Mesenchymal stem cell (in vitro differentiated cells and primary cell): ENCODE results near the gene MSI1.

Source experiments
- DNase-seq: peaks from one replicate; pipeline ENCODE4 v3.0.0-alpha.2; 2013
- H2AFZ ChIP-seq: one replicate; pipeline ENCODE4 v1.6.1; 2013; ENCODE audit warnings: low read depth, mild to moderate bottlenecking, control low read depth, inconsistent platforms, low read length, moderate library complexity
- H2AK5ac ChIP-seq: 2 replicates; pipeline ENCODE4 v1.6.1; 2013; ENCODE audit warnings: low read length, moderate library complexity, mild to moderate bottlenecking, inconsistent platforms; ENCODE audit not compliant: severe bottlenecking
- H2BK120ac ChIP-seq: one replicate; pipeline ENCODE4 v1.6.1; 2013; ENCODE audit warnings: low read depth, mild to moderate bottlenecking, inconsistent platforms, low read length, moderate library complexity
- H2BK12ac ChIP-seq, 2 experiments: one replicate each; pipeline ENCODE4 v1.6.1; 2013; ENCODE audit warnings: inconsistent platforms in 2 of 2, low read length in 2 of 2, mild to moderate bottlenecking in 2 of 2, moderate library complexity in 2 of 2, control low read depth in 1 of 2
- H2BK15ac ChIP-seq: one replicate; pipeline ENCODE4 v1.6.1; 2013; ENCODE audit warnings: mild to moderate bottlenecking, low read depth, inconsistent platforms; ENCODE audit not compliant: poor library complexity, severe bottlenecking
- H2BK5ac ChIP-seq: 2 replicates; pipeline ENCODE4 v1.6.1; 2013; ENCODE audit warnings: low read depth, mild to moderate bottlenecking, low read length, control low read depth, inconsistent platforms; ENCODE audit not compliant: poor library complexity, severe bottlenecking
- H3K14ac ChIP-seq, 2 experiments: one replicate each; pipeline ENCODE4 v1.6.1; 2013; ENCODE audit warnings: inconsistent platforms in 2 of 2, low read length in 2 of 2, control low read depth in 1 of 2, mild to moderate bottlenecking in 1 of 2, moderate library complexity in 1 of 2
- H3K18ac ChIP-seq, 2 experiments: one replicate each; pipeline ENCODE4 v1.6.1; 2013; ENCODE audit warnings: inconsistent platforms in 2 of 2, low read length in 2 of 2, control low read depth in 1 of 2, low read depth in 1 of 2, mild to moderate bottlenecking in 1 of 2
- H3K23ac ChIP-seq, 2 experiments: one replicate each; pipeline ENCODE4 v1.6.1; 2013; ENCODE audit warnings: inconsistent platforms in 2 of 2, low read length in 2 of 2, mild to moderate bottlenecking in 2 of 2, moderate library complexity in 2 of 2, control low read depth in 1 of 2
- H3K27ac ChIP-seq: 2 replicates; pipeline ENCODE4 v1.5.1; 2013; ENCODE audit warnings: mild to moderate bottlenecking, moderate library complexity, low read length, control low read depth, inconsistent platforms; ENCODE audit not compliant: poor library complexity, severe bottlenecking
- H3K27me3 ChIP-seq, 2 experiments: 2 replicates each; pipeline versions ENCODE4 v1.6.1 to v1.7.0; 2013; ENCODE audit warnings: low read length in 2 of 2, mild to moderate bottlenecking in 2 of 2, moderate library complexity in 2 of 2, control low read depth in 1 of 2, inconsistent platforms in 1 of 2; ENCODE audit not compliant: control insufficient read depth in 1 of 2, insufficient read depth in 1 of 2
- H3K36me3 ChIP-seq, 2 experiments: 2 replicates each; pipeline versions ENCODE4 v1.6.1 to v1.7.0; 2013; ENCODE audit warnings: low read length in 2 of 2, control low read depth in 1 of 2, inconsistent platforms in 1 of 2, low read depth in 1 of 2, mild to moderate bottlenecking in 1 of 2; ENCODE audit not compliant: insufficient read depth in 2 of 2, control insufficient read depth in 1 of 2
- H3K4ac ChIP-seq, 2 experiments: one replicate each; pipeline ENCODE4 v1.6.1; 2013; ENCODE audit warnings: inconsistent platforms in 2 of 2, low read length in 2 of 2, mild to moderate bottlenecking in 2 of 2, moderate library complexity in 2 of 2, control low read depth in 1 of 2, low read depth in 1 of 2
- H3K4me1 ChIP-seq: 2 replicates; pipeline ENCODE4 v1.6.1; 2013; ENCODE audit warnings: low read depth, low read length, control low read depth; ENCODE audit not compliant: control insufficient read depth, insufficient read depth
- H3K4me2 ChIP-seq: 2 replicates; pipeline ENCODE4 v1.6.1; 2013; ENCODE audit warnings: low read length, mild to moderate bottlenecking, inconsistent platforms; ENCODE audit not compliant: poor library complexity, severe bottlenecking
- H3K4me3 ChIP-seq, 2 experiments: 2 replicates each; pipeline versions ENCODE4 v1.5.1 to v1.7.0; 2013; ENCODE audit warnings: low read length in 2 of 2, mild to moderate bottlenecking in 2 of 2, control low read depth in 1 of 2, low read depth in 1 of 2; ENCODE audit not compliant: insufficient read depth in 1 of 2
- H3K79me1 ChIP-seq: replicated peaks from 2 replicates; pipeline ENCODE4 v1.6.1; 2013; ENCODE audit warnings: mild to moderate bottlenecking, control low read depth, low read length, inconsistent platforms; ENCODE audit not compliant: poor library complexity, severe bottlenecking
- H3K9ac ChIP-seq: 2 replicates; pipeline ENCODE4 v1.7.0; 2013; ENCODE audit warnings: mild to moderate bottlenecking, low read length, moderate library complexity
- H3K9me3 ChIP-seq: 2 replicates; pipeline ENCODE4 v1.7.0; 2013; ENCODE audit warnings: mild to moderate bottlenecking, low read length; ENCODE audit not compliant: control insufficient read depth
- H4K8ac ChIP-seq: one replicate; pipeline ENCODE4 v1.6.1; 2013; ENCODE audit warnings: inconsistent platforms, mild to moderate bottlenecking, low read length, moderate library complexity
- H4K91ac ChIP-seq: one replicate; pipeline ENCODE4 v1.6.1; 2013; ENCODE audit warnings: mild to moderate bottlenecking, low read length, inconsistent platforms
- WGBS: methylation state at CpG from one replicate; pipeline ENCODE4 v1.1.7; 2013; ENCODE audit warnings: mixed read lengths; 5-methylcytosine and 5-hydroxymethylcytosine counted together

MSI1 gene

DNA sequence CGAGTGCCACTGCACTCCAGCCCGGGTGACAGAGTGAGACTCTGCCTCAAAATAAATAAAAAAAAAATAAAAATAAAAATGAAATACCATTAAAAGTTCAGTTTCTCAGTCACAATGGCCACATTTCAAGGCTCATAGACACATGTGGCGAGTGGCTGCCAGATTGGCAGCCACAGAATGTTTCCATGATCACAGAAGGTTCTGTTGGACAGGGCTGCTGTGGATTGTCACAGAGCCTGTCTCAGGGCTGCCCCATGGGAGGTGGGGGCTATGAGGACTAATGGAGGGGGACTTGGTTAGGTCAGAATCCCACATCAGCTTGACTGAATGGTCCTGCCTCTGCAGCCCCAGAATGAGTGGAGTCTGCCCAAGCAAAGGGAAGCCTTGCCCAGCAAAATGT, 37.6 kb downstream of the MSI1 start:
- 95% methylated on average over 1 of the region's 3 CpGs for WGBS
- H3K4me1 ChIP-seq = no peaks in the 10 kb centered on the region
- H2BK15ac ChIP-seq = no peak overlapping the region
- H3K9ac ChIP-seq = no peak overlapping the region
- H3K14ac ChIP-seq = no peak overlapping the region
- no peak overlapping the region for H4K8ac ChIP-seq
- H2AFZ ChIP-seq = no peak overlapping the region
- no peak overlapping the region for H2BK120ac ChIP-seq
- H3K27me3 ChIP-seq = peaks cover 11 to 25% of the 10 kb centered on the region in 2 experiments
- no peaks in the 10 kb centered on the region for H3K79me1 ChIP-seq
- H3K4me2 ChIP-seq = no peak overlapping the region
- no peak overlapping the region for H2BK5ac ChIP-seq
- no peaks in the 10 kb centered on the region for H3K9me3 ChIP-seq
- H3K23ac ChIP-seq = no peak overlapping the region
- no peak overlapping the region for H4K91ac ChIP-seq
- H3K36me3 ChIP-seq = no peaks in the 10 kb centered on the region
- H2AK5ac ChIP-seq = no peak overlapping the region
- no peak overlapping the region for H3K18ac ChIP-seq
- no peak overlapping the region for H3K27ac ChIP-seq
- H3K4ac ChIP-seq = no peak overlapping the region
- H3K4me3 ChIP-seq = no peak overlapping the region
- no peak overlapping the region for H2BK12ac ChIP-seq
- DNase-seq = no peak

DNA sequence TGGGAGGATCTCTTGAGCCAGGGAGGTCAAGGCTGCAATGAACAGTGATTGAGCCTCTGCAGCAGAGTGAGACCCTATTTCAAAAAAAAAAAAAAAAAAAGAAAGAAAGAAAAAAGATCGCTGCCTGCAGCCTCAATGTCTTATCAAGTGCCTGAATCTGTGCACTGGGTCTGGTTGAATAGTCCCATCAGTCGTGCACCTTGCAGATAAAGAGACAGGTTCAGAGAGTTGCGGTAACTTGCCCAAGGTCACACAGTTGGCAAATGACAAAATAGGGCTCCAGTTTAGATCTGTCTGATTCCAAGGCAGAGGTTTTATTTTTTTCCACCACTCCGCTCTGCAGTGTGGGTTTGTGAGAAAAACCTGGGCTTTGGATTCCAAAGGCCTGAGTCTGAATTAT, 40.7 kb downstream of the MSI1 start:
- Histone ChIP-seq H3K27me3 (peaks cover 11 to 20% of the 10 kb centered on the region in 2 experiments), H2BK120ac (no peak overlapping the region), H3K14ac (no peak overlapping the region), H3K18ac (no peak overlapping the region), H3K4me3 (no peak overlapping the region), H3K9ac (no peak overlapping the region), H3K4me2 (no peak overlapping the region), H4K91ac (no peak overlapping the region), H3K27ac (no peak overlapping the region), H3K36me3 (no peaks in the 10 kb centered on the region), H2BK5ac (no peak overlapping the region), H2AFZ (no peak overlapping the region), H2BK12ac (no peak overlapping the region), H2AK5ac (no peak overlapping the region), H3K9me3 (no peaks in the 10 kb centered on the region), H4K8ac (no peak overlapping the region), H3K23ac (no peak overlapping the region), H3K4me1 (peaks cover 4% of the 10 kb centered on the region), H3K4ac (no peak overlapping the region), H2BK15ac (no peak overlapping the region), H3K79me1 (no peaks in the 10 kb centered on the region)
- DNase-seq = no peak
- WGBS = 93% methylated on average over 4 of the region's 4 CpGs

DNA sequence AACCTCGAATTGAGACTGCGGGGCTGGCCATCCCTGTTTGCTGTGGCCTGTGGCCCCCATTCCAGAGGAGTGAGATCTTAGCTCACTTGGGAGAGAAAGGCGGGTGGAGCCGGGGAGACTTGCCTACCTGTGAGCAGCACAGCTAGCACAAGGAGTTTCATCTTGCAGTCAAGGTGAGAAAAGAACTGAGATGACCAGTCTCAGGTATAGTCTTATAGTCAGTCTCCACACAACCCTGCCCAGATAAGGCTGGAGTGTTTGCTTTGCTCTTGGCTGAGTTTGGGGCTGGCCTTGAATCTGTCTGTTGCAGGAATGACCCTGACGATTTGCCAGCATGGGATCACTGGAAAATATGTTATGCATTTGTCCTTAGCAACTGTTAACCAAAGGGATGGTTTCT, 41.4 kb downstream of the MSI1 start, which contains the start of gene PLA2G1B:
Gene PLA2G1B (minus strand): TSS at position 187 of the 400 bp plus-strand sequence. CDS start 26 bp downstream, at position 161.
- no peak within 1 kb of the TSS for H3K4me3 ChIP-seq
- DNase-seq = no peak
- H3K4ac ChIP-seq = no peak within 1 kb of the TSS
- H2BK5ac ChIP-seq = no peak within 1 kb of the TSS
- H2AK5ac ChIP-seq = no peak within 1 kb of the TSS
- no peak within 1 kb of the TSS for H3K4me2 ChIP-seq
- no peaks in the 10 kb centered on the region for H3K79me1 ChIP-seq
- no peak within 1 kb of the TSS for H2BK15ac ChIP-seq
- no peak within 1 kb of the TSS for H3K23ac ChIP-seq
- H3K18ac ChIP-seq = no peak within 1 kb of the TSS
- no peak within 1 kb of the TSS for H3K14ac ChIP-seq
- H4K91ac ChIP-seq = no peak within 1 kb of the TSS
- no peaks in the 10 kb centered on the region for H3K36me3 ChIP-seq
- H3K9me3 ChIP-seq = no peaks in the 10 kb centered on the region
- H3K9ac ChIP-seq = no peak within 1 kb of the TSS
- no peak within 1 kb of the TSS for H2AFZ ChIP-seq
- peaks cover 4% of the 10 kb centered on the region for H3K4me1 ChIP-seq
- no peak within 1 kb of the TSS for H2BK120ac ChIP-seq
- H4K8ac ChIP-seq = no peak within 1 kb of the TSS
- no peak within 1 kb of the TSS for H3K27ac ChIP-seq
- H3K27me3 ChIP-seq = peaks cover 11 to 19% of the 10 kb centered on the region in 2 experiments
- no peak within 1 kb of the TSS for H2BK12ac ChIP-seq
- 74% methylated on average over 4 of the region's 5 CpGs for WGBS

- Histone ChIP-seq H2AK5ac (no peak overlapping the region), H3K9me3 (no peaks in the 10 kb centered on the region), H2AFZ (no peak overlapping the region), H3K4me1 (peaks cover 4% of the 10 kb centered on the region), H2BK15ac (no peak overlapping the region), H2BK120ac (no peak overlapping the region), H3K27ac (no peak overlapping the region), H3K27me3 (peaks cover 0 to 17% of the 10 kb centered on the region in 2 experiments), H3K14ac (no peak overlapping the region), H3K4me3 (no peak overlapping the region), H4K8ac (no peak overlapping the region), H3K36me3 (no peaks in the 10 kb centered on the region), H3K23ac (no peak overlapping the region), H4K91ac (no peak overlapping the region), H3K18ac (no peak overlapping the region), H3K4me2 (no peak overlapping the region), H2BK12ac (no peak overlapping the region), H3K79me1 (no peaks in the 10 kb centered on the region), H3K9ac (peak overlapping the region; percentile 82), H2BK5ac (no peak overlapping the region), H3K4ac (no peak overlapping the region)
- DNase-seq = no peak
- WGBS = 73% methylated on average over 7 of the region's 9 CpGs
These were observed 44.0 kb downstream of the MSI1 start for GRCh38 chr12:120324841-120325417.
